GM21528 (cell line): ENCODE measurements around the gene FNDC3B.

Experiments used
- ATAC-seq: cut with Tn5 transposase; IDR thresholded peaks from one replicate; pipeline ENCODE4 v1.9.1; 2021; ENCODE audit warnings: mild to moderate bottlenecking, moderate library complexity; ENCODE audit not compliant: unreplicated experiment, low FRiP score

Gene FNDC3B

GRCh38 chr3:172181932-172182586 lies 142.7 kb downstream of the FNDC3B start:
- ATAC-seq: no peak

GRCh38 chr3:172182797-172183196 lies 143.4 kb downstream of the FNDC3B start:
- no peak for ATAC-seq

- ATAC-seq: no peak
These were observed 144.9 kb downstream of the FNDC3B start for GRCh38 chr3:172184106-172184822.

GRCh38 chr3:172185907-172186306 lies 146.5 kb downstream of the FNDC3B start:
- ATAC-seq: no peak

GRCh38 chr3:172186607-172187006 lies 147.2 kb downstream of the FNDC3B start:
- no peak for ATAC-seq

GRCh38 chr3:172187511-172187910 lies 148.1 kb downstream of the FNDC3B start:
- ATAC-seq: no peak

GRCh38 chr3:172188511-172188910 lies 149.1 kb downstream of the FNDC3B start:
- ATAC-seq: no peak

GRCh38 chr3:172189213-172189612 lies 149.8 kb downstream of the FNDC3B start:
- no peak for ATAC-seq

- no peak for ATAC-seq
These were observed 150.7 kb downstream of the FNDC3B start for GRCh38 chr3:172189987-172190603.

GRCh38 chr3:172190980-172191379 lies 151.6 kb downstream of the FNDC3B start:
- ATAC-seq: no peak

- no peak for ATAC-seq
These were observed 152.3 kb downstream of the FNDC3B start for GRCh38 chr3:172191629-172192028.

GRCh38 chr3:172192830-172193415 lies 153.5 kb downstream of the FNDC3B start:
- no peak for ATAC-seq

- ATAC-seq: no peak
These were observed 154.1 kb downstream of the FNDC3B start for GRCh38 chr3:172193436-172193835.

GRCh38 chr3:172194702-172195406 lies 155.5 kb downstream of the FNDC3B start:
- no peak for ATAC-seq

GRCh38 chr3:172195407-172195754 lies 156.0 kb downstream of the FNDC3B start:
- ATAC-seq: no peak

- no peak for ATAC-seq
These were observed 158.0 kb downstream of the FNDC3B start for GRCh38 chr3:172197344-172197743.

- ATAC-seq: no peak
These were observed 159.1 kb downstream of the FNDC3B start for GRCh38 chr3:172198428-172198827.

GRCh38 chr3:172199850-172200369 lies 160.5 kb downstream of the FNDC3B start:
- no peak for ATAC-seq

- no peak for ATAC-seq
These were observed 161.9 kb downstream of the FNDC3B start for GRCh38 chr3:172201136-172201869.

GRCh38 chr3:172201870-172202236 lies 162.5 kb downstream of the FNDC3B start:
- no peak for ATAC-seq
